Measurements from ENCODE around the gene ABCG4.
"Not testable (repeated sequence)": the region's sequence is repeated elsewhere in the genome, so short reads cannot be mapped to it uniquely, and the experiment has no call there.

Gene ABCG4

GRCh38 chr11:119149018-119149785, at the start of gene ABCG4:
ABCG4 (plus strand) TSS chr11:119149052; CDS start chr11:119149966, 914 bp downstream.
- peak; percentile 10 to 39 for DNase-seq (ENCODE audit: low read depth in 2 of 2)

- no peak for DNase-seq (ENCODE audit: low read depth in 2 of 2)
These were observed 49.1 kb upstream of the ABCG4 start for GRCh38 chr11:119099711-119100110.

DNA sequence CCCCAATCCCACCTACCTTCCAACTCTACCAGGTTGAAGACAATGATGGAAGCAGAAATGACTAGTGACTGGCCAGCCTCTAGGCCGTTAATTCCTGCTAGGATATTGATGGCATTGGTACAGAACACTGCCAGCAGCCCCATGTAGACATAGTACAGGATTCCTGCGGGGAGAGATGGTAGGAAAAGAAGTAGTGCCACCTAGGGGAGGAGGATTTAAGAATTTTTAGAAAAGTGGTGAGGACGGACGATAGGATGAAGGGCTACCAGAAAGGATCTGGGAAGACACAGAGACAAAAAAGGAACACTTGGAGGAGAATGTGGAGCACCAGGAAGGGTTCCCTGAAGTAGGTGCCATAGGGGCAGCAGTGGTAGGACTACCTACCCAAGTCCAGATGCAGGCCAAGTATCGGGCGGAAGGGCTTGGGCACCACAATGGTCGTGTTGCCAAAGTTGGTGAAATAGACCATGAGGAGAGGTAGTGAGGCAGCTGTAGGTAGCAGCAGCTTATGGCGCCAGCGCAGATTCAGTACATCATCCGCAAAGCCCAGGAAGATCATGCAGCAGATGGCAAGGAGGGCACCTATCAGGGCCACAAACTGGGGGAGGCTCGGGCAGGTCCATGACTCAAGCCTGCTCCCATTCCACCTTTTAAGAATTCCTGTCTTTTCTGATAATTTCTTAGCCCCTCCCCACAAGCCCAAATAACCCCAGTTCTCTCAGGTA, 48.4 kb upstream of the ABCG4 start:
- no peak for DNase-seq (ENCODE audit: low read depth in 2 of 2)

GRCh38 chr11:119100994-119101758, 47.7 kb upstream of the ABCG4 start:
- DNase-seq (ENCODE audit: low read depth in 2 of 2): no peak

GRCh38 chr11:119101759-119102423, 47.0 kb upstream of the ABCG4 start, which contains the start of gene DPAGT1:
DPAGT1 (minus strand) TSS chr11:119101853; CDS start chr11:119101655, 198 bp downstream.
- peak; percentile 72 to 73 for DNase-seq (ENCODE audit: low read depth in 2 of 2)

- DNase-seq (ENCODE audit: low read depth in 2 of 2): not testable (repeated sequence)
These were observed 45.6 kb upstream of the ABCG4 start for GRCh38 chr11:119103161-119103664.

GRCh38 chr11:119103793-119104192, 45.1 kb upstream of the ABCG4 start:
- no peak for DNase-seq (ENCODE audit: low read depth in 2 of 2)

GRCh38 chr11:119106564-119107537, 42.0 kb upstream of the ABCG4 start, which contains the start of gene C2CD2L:
C2CD2L (plus strand) TSS chr11:119107344; CDS start chr11:119107742, 398 bp downstream.
- peak; percentile 78 to 87 for DNase-seq (ENCODE audit: low read depth in 2 of 2)

- DNase-seq (ENCODE audit: low read depth in 2 of 2): no peak
These were observed 41.2 kb upstream of the ABCG4 start for GRCh38 chr11:119107538-119108145.

DNA sequence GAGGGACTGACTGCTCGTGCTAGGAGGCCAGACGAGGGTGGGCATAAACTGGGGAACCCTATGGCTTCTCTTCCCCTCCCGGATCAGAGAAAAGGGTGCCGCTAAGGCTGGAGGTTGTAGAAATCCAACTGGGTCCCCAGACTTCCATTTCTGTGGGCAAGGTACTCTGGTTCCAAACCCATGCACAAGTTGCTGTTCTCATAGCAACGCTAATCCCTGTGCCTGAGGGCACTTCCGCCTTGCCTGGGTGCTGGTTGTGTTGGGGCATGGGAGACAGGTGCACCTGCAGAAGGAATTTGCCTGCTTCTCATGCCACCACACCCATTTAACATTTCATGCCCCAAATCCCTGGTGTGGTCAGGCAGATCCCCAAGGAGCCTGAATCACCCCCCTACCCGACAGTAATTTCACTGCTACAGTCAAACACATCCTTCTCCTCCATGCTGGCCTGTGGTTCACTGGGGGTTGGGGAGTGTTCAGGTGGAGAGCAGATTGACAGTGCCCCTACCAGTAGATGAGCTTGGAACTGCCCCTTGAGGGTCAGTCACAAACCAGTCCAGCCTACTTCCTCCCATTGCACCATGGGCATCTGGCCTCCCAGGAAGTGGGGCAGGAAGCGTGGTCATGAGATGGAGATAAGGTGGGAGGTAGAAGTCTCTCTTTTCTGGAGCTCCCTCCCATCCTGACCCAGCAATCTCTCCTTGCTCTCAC, 40.6 kb upstream of the ABCG4 start:
- no peak for DNase-seq (ENCODE audit: low read depth in 2 of 2)

GRCh38 chr11:119108857-119109221, 40.0 kb upstream of the ABCG4 start:
- no peak for DNase-seq (ENCODE audit: low read depth in 2 of 2)

DNA sequence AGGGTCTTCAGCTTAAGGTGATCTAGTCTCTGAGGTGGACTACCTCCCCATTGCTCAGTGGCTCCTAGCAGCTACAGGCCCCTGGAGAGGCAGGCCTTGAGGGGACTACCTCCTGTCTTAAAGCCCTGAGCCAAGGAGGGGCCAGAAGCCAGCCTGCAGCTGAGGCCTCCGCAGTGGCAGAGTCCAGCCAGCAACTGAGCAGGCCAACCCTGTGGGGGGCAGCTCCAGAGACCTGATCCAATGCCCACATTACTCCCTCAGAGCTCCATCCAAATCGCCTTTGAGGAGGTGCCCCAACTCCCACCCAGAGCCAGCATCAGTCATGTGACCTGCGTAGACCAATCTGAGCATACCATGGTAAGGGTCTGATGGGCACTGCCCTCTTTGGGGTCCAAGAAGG, 39.0 kb upstream of the ABCG4 start:
- DNase-seq (ENCODE audit: low read depth in 2 of 2): no peak

DNA sequence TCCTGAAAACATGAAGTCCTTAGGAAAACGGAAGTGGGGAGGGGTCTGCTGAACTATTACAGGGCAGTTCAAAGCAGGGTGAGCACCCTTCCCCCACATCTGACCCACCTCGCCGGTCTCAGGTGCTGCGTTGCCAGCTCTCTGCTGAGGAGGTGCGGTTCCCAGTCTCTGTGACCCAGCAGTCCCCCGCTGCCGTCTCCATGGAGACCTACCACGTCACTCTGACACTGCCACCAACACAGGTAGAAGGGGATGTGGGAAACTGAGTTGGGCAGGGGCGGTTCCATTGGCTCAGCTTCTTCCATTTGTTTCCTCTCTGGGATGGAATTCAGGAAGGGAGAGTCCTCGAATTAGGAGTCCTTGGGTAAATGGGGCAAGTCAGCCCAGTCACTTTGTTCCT, 38.4 kb upstream of the ABCG4 start:
- no peak for DNase-seq (ENCODE audit: low read depth in 2 of 2)

DNA sequence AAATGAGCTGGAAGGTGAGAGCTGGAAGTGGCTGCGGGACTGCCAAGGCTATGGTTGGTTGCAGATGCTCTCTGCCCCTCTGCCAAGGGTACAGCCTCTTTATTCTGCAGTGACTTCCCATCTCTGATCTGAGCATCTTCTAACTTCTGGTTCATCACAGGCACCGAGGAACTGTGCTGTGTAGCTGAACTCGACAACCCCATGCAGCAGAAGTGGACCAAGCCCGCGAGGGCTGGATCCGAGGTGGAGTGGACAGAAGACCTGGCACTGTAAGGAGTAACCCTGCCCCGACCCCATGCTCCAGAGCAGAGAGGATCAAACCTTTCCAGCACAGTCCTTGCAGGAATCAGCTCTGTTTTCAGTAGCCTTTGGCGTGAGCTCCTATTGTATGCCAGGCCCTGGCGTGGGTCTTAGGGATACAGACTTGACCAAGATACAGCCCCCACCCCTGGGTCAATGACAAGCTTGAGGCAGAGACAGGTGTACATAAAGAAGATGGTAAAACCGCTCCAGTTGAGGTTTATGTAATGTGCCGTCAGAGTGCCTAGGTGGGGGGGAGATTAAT, 37.4 kb upstream of the ABCG4 start:
- DNase-seq (ENCODE audit: low read depth in 2 of 2): no peak

GRCh38 chr11:119112314-119113020, 36.4 kb upstream of the ABCG4 start:
- no peak for DNase-seq (ENCODE audit: low read depth in 2 of 2)

DNA sequence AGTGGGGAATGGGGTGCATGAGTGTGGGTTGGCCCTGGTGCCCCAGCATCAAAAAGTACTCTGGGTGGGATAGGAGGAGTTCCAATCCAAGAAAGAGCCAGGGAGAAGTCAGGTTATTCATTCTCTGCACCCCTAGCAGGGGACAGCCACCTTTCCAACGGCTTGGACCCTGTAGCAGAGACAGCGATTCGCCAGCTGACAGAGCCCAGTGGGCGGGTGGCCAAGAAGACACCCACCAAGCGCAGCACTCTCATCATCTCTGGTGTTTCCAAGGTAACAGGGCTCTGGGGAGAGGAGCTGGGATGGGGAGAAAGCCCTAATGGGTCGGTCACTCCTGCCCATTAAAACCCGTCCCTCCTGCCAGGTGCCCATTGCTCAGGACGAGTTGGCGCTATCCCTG, 35.1 kb upstream of the ABCG4 start:
- no peak for DNase-seq (ENCODE audit: low read depth in 2 of 2)

GRCh38 chr11:119114351-119114750, 34.5 kb upstream of the ABCG4 start:
- no peak for DNase-seq (ENCODE audit: low read depth in 2 of 2)
